Forelimb muscle (tissue), 1 donor: ENCODE data around the gene ACSL1. TPM values are rescaled to one million over a fixed set of nuclear protein-coding genes. Genes with fewer than 3 reads are reported as not detected.

Experiments used
- DNase-seq: peaks from one replicate; pipeline ENCODE4 v3.0.0-alpha.2; 2013; ENCODE audit warnings: low read depth
- polyA plus RNA-seq: library from polyadenylated mRNA; unstranded; fragments of 120-200 nt; gene quantifications from one replicate; pipeline ENCODE4 v1.2.1, GENCODE V29; 2013; ENCODE audit not compliant: insufficient read length

The ACSL1 gene
- polyA plus RNA-seq, 1 donor: 42.9 TPM

GRCh38 chr4:184719407-184719806, 106.4 kb downstream of the ACSL1 start:
- DNase-seq: no peak

- no peak for DNase-seq
Measured at GRCh38 chr4:184715526-184715925, 110.2 kb downstream of the ACSL1 start.

GRCh38 chr4:184713887-184714286, 111.9 kb downstream of the ACSL1 start:
- DNase-seq: no peak

- no peak for DNase-seq
Measured at GRCh38 chr4:184712322-184712721, 113.4 kb downstream of the ACSL1 start.

- no peak for DNase-seq
Measured at GRCh38 chr4:184706453-184706852, 119.3 kb downstream of the ACSL1 start.

- no peak for DNase-seq
Measured at GRCh38 chr4:184705692-184706091, 120.1 kb downstream of the ACSL1 start.

Other genes with a start within 250 kb of the ACSL1 start
- 44.7 TPM for gene CASP3, start 176.5 kb downstream of the ACSL1 start, polyA plus RNA-seq
- gene PRIMPOL, start 176.2 kb downstream of the ACSL1 start, polyA plus RNA-seq: 31.6 TPM
- gene CENPU, start 91.9 kb downstream of the ACSL1 start, polyA plus RNA-seq: 16.5 TPM
- gene HELT, start 192.5 kb upstream of the ACSL1 start, polyA plus RNA-seq: not detected